Activated T-cell treated with anti-CD3 and anti-CD28 coated beads for 4 hours (primary cell): ENCODE results near the gene SULT1A1.
"Not testable (repeated sequence)": the region's sequence is repeated elsewhere in the genome, so short reads cannot be mapped to it uniquely, and the experiment has no call there.

Experiments used
- DNase-seq: peaks from one replicate; pipeline ENCODE4 v3.0.0-alpha.2; 2020

SULT1A1 gene

DNA sequence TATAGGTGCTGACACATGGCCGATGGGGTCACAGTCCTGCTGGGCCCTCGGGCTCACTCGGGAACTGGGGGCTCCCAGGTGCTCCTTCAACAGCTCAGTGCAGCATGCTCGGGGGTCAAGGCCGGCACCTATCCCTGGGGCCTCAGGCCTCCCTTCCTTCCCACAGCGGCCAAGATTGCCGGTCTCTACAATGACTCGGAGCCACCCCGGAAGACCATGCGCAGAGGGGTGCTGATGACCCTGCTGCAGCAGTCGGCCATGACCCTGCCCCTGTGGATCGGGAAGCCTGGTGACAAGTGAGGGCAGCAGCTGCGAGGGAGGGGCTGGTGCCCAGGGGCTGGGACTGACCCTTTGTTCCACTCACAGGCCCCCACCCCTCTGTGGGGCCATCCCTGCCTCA, 19.9 kb downstream of the SULT1A1 start:
- DNase-seq: no peak

DNA sequence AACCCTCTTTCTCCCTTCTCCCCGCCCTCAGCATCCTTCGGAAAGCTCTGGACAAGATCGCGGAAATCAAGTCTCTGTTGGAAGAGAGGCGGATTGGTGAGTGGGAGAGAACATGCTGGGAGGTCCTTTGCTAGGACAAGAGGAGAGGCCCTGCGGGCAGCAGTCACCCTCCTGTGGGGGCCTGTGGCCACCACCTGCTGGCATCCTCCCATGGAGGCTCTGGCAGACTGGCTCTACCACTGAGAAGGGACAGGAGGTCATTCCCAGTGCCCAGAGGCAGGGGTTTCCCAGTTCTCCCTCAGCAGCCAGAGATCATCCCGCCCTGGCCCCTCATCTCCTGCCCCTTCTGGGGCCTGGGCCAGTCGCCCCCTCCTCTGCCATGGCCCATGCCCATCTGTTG, 20.8 kb downstream of the SULT1A1 start:
- no peak for DNase-seq

DNA sequence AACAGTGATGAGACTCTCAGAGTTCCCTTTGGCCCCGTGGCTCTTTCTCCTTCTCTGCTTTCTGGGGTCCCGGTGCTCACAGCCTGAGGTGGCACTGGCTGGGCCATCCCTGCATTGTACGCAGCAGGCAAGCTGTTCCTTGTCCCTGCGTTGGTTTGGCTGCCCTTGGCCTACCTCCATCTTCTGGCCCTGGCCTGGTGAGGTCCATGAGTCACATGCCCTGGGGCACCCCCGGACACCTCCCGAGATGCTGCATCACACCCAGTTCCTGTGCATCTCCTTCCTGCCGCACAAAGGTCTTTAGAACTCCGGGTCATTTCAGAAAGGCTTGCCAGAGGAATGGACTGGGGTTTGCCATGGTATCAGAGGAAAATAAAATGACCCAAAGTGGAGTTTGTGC, 22.5 kb downstream of the SULT1A1 start:
- DNase-seq: no peak

DNA sequence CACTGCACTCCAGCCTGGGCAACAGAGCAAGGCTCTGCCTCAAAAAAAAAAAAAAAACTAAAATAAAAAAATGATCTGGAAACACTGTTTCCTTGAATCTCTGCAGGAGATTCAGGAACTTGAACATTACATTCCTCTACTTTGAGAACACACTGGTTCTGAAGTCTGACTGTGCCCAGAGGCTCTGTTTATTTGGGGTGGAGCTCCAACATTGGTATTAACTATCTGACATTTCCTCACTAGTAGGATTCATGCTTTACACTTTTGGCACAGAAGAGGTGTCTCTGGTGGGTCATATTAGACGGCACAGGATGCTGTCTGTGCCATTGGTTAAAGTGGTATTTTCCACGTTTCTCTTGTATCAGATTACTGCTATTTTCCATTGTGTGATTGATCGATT, 23.4 kb downstream of the SULT1A1 start:
- no peak for DNase-seq

DNA sequence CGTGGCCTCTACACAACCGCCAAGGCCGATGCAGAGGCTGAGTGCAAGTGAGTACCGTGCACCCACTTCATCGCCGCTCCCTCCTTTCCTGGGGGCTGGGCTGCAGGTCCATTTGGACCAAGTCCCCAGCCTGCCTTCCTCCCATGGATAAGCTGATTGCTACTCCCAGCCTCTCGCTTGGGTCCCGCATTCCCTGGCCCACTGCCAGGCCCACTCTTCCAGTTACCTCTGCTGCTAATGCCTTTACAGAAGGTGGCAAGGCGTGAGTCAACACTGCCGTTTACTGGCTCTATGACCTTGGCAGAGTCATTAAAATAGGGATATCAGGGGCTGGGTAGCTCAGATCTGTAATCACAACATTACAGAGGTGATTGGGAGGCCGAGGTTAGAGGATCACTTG, 24.2 kb downstream of the SULT1A1 start:
- no peak for DNase-seq

DNA sequence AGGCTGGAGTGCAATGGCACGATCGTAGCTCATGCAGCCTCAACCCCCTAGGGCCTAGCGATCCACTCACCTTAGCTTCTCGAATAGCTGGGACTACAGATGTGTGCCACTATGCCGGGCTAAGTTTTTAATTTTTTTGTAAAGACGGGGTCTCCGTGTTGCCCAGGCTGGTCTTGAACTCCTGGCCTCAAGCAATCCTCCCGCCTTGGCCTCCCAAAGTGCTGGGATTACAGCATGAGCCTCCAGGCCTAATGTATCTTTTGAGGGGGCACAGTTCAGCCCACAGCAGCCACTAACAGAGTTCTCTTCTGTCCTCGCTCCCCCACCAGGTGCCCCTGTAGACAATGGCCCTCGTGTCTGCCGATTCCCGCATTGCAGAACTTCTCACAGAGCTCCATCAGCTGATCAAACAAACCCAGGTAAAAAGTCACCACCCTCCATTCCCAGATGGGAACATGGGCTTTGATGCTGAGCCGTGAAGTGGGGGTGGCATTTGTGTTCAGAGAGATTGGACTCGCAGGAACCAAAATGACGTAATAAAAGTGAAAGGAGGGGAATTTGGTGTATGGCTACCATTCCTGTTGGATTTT, 29.0 kb downstream of the SULT1A1 start:
- DNase-seq: no peak

DNA sequence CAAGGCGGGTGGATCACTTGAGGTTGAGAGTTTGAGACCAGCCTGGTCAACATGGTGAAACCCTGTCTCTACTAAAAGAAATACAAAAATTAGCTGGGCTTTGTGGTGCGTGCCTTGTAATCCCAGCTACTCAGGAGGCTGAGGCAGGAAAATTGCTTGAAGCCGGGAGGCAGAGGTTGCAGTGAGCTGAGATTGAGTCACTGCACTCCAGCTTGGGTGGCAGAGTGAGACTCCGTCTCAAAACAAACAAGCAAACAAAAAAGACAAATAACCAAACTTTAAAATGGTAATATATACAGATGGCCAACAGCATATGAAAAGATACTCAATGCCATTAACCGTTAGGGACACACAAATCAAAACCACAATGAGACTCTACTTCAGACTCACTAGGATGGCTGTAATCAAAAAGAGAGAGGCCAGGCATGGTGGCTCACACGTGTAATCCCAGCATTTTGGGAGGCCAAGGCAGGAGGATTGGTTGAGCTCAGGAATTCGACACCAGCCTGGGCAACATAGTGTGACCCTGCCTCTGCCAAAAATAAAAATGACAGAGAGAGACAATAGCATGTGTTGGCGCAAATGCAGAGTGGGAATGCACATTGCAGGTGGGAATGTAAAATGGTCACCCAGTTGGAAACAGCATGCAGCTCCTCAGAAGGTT, 34.3 kb downstream of the SULT1A1 start:
- DNase-seq: no peak

DNA sequence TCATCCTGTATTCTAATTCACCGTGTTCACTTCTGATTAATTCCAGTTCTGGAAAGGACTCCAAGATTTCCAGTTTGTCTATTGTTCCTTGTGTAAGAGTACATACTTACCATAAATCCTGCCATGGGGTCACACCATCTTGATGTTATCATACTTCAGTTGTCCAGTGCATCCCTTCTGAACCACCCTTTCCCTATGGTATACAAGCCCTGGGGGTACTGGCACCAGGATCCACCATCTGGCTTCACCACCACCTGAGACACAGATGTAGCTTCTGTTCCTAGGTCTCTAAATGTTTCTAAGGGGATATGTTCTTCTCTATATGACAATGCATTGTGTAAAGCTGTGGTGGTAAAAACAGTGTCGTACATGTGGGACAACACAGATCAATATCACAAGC, 34.9 kb downstream of the SULT1A1 start:
- DNase-seq: no peak

DNA sequence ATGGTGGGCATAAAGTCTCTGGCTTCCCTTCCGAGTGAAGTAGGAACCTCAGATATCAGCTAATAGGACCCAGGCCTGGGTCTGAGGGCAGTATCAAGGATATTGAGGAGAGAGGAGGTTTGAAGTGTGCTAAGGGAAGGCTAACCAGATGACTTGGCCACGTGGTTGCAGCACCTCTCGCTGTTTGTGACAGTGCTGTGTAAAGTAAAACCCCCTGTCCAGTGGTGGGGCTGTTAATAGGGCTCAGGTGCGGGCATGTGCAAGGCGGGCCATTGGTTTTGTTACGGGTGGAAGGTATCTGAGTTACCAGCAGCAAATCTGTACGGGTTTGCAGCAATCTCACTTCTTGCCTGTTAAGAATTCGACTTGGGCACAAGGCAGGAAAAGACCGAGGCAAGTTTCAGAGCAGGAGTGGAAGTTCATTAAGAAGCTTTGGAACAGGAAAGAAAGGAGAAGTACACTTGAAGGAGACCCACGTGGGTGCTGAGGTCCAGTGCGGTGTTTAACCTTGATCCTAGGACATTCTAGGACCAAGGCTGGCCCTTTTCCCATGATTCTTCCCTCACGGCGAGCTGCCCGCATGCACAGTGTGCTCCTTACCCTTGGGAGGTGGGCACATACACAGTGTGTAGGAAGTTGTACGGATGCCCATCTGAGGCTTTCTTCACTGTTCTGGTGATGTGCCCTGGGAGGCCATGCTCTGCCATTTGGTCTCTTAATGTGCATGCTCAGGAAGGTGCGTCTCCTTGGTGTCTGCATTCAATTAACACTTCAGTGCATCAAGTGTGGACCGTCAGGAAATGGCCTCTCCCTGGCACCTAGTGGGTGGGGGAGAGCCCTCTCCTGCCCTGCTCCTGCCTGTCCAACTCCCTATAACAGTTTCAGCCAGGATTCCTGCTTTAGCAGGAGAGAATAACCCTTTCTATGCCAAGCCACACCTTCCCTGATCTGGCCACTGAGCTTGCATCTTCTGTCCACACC, 35.8 kb downstream of the SULT1A1 start:
- no peak for DNase-seq

DNA sequence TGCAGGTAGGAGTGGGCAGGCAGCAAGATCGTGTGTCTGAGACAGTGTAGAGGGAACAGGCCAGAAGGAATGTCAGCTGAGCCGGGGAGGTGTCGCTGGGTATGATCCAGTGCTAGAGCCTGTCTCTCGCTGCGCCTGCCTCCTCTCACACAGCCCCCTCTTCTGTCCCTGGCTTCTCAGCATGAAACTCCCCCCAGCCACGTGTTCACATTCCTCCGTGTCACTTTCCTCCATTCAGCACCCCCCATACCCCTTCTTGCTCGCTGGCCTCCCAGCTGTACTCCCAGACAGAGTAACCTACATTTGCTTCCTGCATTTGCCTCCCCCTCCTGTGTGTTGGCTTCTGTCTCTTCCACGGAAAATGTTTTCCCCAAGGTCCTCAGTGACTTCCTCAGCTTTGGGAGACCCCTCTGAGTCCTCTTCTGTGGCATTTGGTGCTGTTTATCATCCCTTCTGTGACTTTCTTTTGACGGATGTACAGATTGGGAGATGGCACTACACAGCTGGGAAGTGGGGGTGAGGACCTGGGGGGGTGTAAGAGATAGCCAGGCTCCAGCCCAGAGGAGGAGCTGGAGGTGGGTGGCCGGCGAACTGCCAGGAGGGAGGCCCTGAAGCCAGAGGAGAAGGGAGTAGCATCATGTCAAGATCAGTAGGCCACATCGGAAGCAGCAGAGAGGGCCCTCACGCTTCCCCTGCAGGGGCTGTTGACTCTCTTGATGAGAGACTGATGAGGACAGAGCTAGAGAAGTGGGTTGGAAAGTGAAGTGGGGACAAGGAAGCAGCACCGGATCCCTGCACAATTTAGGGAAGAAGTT, 36.9 kb downstream of the SULT1A1 start:
- no peak for DNase-seq

DNA sequence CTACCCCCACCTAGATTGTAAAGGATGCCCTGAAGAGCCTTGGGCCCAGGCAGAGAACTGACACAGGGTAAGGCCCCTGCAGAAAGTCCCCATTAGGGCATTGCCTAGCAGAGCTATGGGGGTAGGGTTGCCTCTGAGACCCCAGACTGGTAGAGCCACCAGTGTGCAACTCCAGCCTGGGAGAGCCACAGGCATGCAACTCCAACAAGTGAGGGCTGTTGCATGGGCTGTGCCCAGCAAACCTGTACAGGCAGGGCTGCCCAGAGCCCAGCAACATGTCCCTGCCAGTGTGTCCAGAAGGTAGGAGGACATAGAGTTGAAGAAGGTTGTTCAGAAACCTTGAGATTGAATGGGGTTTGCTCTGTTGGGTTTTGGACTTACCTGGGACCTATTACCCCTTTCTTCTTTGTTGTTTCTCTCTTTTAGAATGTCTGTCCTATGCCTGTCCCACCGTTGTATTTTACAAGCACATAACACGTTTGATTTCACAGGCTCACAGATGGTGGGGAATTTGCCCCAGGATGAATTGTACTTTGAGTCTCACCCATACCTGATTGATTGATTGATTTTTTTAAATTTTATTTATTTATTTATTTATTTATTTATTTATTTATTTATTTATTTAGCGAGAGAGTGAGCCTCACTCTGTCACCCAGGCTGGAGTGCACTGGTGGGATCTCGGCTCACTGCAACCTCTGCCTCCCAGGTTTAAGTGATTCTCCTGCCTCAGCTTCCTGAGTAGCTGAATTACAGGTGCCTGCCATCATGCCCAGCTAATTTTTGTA, 39.7 kb downstream of the SULT1A1 start:
- DNase-seq: no peak

DNA sequence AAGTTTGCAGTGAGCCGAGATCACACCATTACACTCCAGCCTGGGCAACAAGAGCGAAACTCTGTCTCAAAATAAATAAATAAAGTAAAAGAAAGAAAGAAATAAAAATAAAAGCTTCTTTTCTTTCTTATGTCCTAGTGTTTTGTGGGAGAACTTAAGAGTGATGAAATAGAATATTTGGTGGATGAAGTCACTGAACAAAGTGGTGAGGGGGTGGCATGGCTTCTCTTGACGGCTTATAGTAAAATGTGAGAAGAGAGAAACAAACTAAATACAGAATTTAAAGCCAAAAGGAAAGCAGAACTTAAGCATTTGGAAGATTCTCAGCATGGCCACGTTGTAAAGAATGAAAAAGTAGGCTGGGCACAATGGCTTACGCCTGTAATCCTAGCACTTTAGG, 40.8 kb downstream of the SULT1A1 start:
- DNase-seq: no peak

DNA sequence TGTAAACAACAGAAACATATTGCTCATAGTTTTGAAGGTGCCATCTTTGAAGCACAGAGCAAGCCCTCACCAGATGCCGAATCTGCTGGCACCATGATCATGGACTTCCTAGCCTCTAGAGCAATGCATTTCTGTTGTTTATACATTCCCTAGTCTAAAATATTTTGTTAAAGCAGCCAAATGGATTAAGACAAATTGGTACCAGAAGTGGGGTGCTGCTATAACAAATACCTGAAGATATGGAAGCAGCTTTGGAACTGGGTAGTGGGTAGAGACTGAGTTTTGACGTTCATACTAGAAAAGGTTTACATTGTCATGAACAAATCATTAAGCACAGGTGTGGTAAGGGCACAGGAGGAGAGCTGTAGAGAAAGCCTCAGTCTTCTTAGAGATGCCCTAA, 42.6 kb downstream of the SULT1A1 start:
- no peak for DNase-seq

DNA sequence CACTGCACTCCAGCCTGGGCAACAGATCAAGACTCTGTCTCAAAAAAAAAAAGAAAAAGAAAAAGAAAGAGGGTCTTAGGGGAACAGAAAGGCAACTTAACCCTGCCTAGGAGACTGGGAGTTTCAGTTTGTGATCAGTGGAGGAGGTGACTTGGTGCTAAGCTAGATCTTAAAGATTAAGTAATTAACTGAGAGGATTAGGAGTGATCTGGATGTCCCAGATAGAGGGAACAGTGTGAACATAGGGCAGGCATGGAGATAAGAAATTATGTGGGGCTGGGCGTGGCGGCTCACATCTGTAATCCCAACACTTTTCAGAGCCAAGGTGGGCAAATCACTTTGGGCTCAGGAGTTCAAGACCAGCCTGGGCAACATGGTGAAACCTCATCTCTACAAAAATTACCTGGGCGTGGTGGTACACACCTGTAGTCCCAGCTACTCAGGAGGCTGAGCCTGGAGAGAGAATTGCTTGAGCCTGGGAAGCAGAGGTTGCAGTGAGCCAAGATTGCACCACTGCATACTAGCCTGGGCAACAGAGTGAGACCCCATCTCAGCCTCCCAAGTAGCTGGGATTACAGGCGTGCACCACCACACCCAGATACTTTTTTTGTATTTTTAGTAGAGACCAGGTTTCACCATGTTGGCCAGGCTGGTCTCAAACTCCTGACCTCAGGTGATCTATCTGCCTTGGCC, 43.5 kb downstream of the SULT1A1 start:
- not testable (repeated sequence) for DNase-seq

DNA sequence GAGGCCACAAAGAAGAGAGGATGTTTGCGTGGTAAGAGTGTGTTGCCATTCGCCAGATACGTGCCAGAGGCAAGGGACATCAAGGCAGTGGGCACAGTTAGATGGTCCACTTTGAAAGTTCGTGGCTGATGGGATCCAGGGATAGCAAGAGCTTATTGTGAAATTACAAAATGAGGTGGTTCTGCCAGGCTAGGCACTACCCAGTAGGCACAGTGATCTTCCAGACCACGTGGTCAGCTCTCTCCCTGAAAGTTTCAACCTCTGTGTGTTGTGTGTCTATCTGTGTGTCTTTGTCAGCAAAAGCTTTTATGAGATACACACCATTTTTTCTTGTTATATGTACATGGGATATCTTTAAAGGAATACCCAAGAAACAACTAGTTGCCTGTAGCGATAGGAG, 46.6 kb downstream of the SULT1A1 start:
- DNase-seq: no peak

DNA sequence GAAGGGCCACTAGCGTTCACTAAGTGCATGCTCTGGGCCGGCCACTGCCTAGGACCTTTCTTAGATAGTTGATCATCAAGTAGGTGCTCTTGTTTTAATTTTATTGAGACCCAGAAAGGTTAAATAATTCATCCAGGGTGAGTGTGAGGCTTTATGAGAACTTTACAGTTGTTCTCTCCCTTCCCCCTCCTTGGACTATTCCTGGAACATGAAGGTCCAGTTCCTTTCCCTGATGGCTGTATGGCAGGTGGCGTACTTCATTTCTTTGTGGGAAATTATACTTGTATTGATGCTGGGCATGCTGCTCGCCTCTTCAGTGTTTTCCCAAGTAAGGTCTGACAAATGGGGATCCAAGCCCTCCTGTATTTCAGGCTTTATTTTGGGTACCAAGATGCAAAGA, 47.6 kb downstream of the SULT1A1 start:
- no peak for DNase-seq

DNA sequence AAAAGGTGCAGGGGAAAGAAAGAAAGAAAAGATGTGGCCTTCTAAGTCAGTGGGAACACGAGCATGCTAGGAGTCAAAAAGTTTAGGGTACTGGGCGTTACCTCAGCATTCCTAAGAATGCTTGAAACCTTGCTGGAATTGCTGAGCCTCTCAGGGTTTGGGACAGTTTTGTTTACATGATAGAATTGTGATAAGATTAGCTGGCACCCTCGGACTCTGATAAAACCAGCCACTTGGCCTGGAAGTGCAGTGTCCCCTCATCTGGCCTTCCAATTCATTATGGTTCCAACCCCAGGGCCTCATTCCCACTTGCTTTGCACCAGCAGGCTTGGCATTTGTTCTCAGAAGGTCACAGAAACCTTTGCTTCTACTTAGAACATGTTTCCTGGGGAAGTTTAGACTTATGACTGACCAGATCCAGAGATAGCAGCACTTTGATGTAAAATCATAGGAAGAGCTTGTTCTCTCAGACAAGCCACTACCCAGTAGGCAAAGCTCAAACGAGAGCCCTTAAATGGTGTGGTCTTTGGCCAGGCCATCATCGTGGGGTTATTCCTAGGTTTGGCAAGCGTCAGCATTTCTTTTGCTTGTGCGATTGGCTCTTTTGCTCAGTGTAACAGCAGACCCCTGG, 48.2 kb downstream of the SULT1A1 start:
- DNase-seq: no peak

DNA sequence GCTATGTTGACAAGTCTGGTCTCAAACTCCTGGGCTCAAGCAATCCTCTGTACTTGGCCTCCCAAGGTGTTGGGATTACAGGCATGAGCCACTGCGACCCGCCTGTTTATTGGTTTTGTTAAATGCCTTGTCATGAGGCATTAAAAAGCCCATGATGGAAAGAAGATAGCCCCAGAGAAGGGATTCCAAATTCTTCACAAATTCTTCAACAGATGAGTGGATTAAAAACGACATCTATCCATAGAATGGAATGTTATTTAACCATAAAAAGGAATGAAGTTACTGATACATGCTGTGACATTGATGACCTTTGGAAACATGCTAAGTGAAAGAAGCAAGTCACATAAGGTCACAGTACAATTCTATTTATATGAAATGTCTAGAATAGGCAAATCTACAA, 51.4 kb downstream of the SULT1A1 start:
- no peak for DNase-seq

DNA sequence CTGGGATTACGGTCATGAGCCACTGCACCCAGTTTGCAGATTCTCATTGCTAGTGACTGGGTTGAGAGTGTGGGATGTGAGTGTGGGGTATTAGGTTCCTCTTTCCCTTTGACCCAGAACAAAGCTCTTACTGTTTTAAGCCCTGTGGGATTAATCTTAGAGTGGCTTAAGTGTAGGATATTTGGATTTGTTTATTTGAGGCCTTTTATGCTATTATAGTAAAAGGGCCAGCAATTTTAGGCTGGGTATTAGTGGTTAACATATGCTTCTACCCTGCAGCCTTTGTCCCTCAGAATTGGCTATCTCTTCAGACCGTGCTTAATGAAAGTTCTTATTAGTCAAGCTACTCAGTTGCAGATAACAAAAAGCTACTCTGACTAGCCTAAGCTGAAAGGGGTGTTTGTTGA, 52.9 kb downstream of the SULT1A1 start:
- DNase-seq: no peak

DNA sequence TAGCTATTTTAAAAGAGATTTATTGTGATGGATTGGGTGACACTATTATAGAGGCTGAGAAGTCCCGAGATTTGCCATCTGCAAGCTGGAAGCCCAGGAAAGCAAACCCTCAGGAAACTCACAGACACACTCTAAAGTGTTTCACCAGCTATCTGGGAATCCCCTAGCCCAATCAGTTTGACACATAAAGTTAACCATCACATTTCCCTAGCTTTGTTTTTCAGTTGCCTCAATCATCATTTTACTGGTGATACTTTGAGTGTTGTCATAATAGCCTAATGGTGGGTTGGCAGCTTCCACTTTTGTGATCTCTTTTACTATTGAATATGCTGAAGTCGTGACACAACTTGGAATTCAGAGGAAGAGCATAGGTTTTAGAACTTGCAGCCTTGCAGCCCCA, 54.3 kb downstream of the SULT1A1 start:
- no peak for DNase-seq
